ENCODE results near the gene COL4A6.

DNA sequence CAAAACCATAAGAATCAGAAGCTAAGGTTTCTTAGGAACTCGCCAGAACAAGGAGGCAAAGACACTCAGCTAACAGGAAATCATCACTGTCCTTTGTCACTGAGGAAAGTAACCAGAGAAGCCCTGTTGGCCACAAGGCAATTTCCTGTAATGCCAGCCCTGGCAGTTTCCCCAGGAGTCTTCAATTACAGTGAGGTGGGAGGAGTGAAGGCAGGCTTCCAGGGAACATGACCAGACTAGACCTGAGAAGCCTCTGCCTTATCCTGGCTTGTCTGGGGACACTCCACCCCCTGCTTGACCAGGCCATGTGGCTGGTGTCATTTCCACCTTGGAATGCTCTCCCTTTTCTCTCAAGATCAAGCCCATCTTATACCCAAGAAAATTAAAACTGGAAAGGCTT, 125.3 kb downstream of the COL4A6 start:
- TF ChIP-seq EZH2 (IDR thresholded peaks at IDR 0.05; ENCODE audit: borderline replicate concordance, low read depth, low read length, severe bottlenecking) (no peak), POLR2A (IDR thresholded peaks at IDR 0.05; ENCODE audit: low read depth, low read length) (no peak), JUN (IDR thresholded peaks at IDR 0.05; ENCODE audit: borderline replicate concordance, insufficient read depth, insufficient read length, low read depth) (no peak), MYC (IDR thresholded peaks at IDR 0.05; ENCODE audit: low read depth, low read length) (no peak), POLR2AphosphoS5 (IDR thresholded peaks at IDR 0.05; ENCODE audit: insufficient read depth, low read depth, low read length) (no peak), FOS (IDR thresholded peaks at IDR 0.05; ENCODE audit: borderline replicate concordance, insufficient read depth, low read length) (no peak)
- TF ChIP-seq, protein P1, sequence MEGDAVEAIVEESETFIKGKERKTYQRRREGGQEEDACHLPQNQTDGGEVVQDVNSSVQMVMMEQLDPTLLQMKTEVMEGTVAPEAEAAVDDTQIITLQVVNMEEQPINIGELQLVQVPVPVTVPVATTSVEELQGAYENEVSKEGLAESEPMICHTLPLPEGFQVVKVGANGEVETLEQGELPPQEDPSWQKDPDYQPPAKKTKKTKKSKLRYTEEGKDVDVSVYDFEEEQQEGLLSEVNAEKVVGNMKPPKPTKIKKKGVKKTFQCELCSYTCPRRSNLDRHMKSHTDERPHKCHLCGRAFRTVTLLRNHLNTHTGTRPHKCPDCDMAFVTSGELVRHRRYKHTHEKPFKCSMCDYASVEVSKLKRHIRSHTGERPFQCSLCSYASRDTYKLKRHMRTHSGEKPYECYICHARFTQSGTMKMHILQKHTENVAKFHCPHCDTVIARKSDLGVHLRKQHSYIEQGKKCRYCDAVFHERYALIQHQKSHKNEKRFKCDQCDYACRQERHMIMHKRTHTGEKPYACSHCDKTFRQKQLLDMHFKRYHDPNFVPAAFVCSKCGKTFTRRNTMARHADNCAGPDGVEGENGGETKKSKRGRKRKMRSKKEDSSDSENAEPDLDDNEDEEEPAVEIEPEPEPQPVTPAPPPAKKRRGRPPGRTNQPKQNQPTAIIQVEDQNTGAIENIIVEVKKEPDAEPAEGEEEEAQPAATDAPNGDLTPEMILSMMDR (IDR thresholded peaks at IDR 0.05; ENCODE audit: extremely low read depth in 1 of 2, insufficient read depth in 1 of 2, low read depth in 1 of 2, low read length in 2 of 2): no peak
- TF ChIP-seq, protein P2, sequence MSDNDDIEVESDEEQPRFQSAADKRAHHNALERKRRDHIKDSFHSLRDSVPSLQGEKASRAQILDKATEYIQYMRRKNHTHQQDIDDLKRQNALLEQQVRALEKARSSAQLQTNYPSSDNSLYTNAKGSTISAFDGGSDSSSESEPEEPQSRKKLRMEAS (IDR thresholded peaks at IDR 0.05; ENCODE audit: insufficient read depth, insufficient read length): no peak

Data from endothelial cell of umbilical vein (primary cell).